ENCODE results near the gene RPL12.

Gene RPL12

GRCh38 chr9:127437497-127438264 is 13.5 kb downstream of the RPL12 start:
- no peak for DNase-seq

GRCh38 chr9:127430415-127430814 is 20.8 kb downstream of the RPL12 start:
- DNase-seq: no peak

GRCh38 chr9:127428348-127428747 is 22.9 kb downstream of the RPL12 start:
- no peak for DNase-seq

GRCh38 chr9:127426756-127427155 is 24.4 kb downstream of the RPL12 start:
- no peak for DNase-seq

- DNase-seq: no peak
Observed at GRCh38 chr9:127424676-127424999, 26.6 kb downstream of the RPL12 start.

- DNase-seq: peak; percentile 82
Observed at GRCh38 chr9:127423934-127424675, 27.1 kb downstream of the RPL12 start, which contains the start of gene ZNF79. Gene ZNF79, plus strand, starts transcription at chr9:127424382. Its CDS starts 406 bp downstream, at chr9:127424788.

GRCh38 chr9:127423476-127423933 is 27.7 kb downstream of the RPL12 start:
- DNase-seq: no peak

- no peak for DNase-seq
Observed at GRCh38 chr9:127422787-127423186, 28.4 kb downstream of the RPL12 start.

- no peak for DNase-seq
Observed at GRCh38 chr9:127422133-127422782, 28.9 kb downstream of the RPL12 start.

GRCh38 chr9:127421057-127421456 is 30.1 kb downstream of the RPL12 start:
- no peak for DNase-seq

GRCh38 chr9:127419348-127419747 is 31.9 kb downstream of the RPL12 start:
- no peak for DNase-seq

GRCh38 chr9:127418037-127418471 is 33.2 kb downstream of the RPL12 start:
- no peak for DNase-seq

GRCh38 chr9:127417131-127418036 is 33.8 kb downstream of the RPL12 start:
- no peak for DNase-seq

- no peak for DNase-seq
Observed at GRCh38 chr9:127415657-127416056, 35.5 kb downstream of the RPL12 start.

- no peak for DNase-seq
Observed at GRCh38 chr9:127415141-127415540, 36.1 kb downstream of the RPL12 start.

- DNase-seq: no peak
Observed at GRCh38 chr9:127411122-127411521, 40.1 kb downstream of the RPL12 start.

GRCh38 chr9:127407492-127407843 is 43.7 kb downstream of the RPL12 start:
- DNase-seq: no peak

GRCh38 chr9:127406799-127407491 is 44.3 kb downstream of the RPL12 start:
- DNase-seq: no peak

GRCh38 chr9:127405344-127406125 is 45.7 kb downstream of the RPL12 start:
- no peak for DNase-seq

- no peak for DNase-seq
Observed at GRCh38 chr9:127404631-127405030, 46.6 kb downstream of the RPL12 start.

- DNase-seq: no peak
Observed at GRCh38 chr9:127403507-127404192, 47.6 kb downstream of the RPL12 start.

All from KG1 (cell line).